ENCODE data around the gene SUGP1.

DNA sequence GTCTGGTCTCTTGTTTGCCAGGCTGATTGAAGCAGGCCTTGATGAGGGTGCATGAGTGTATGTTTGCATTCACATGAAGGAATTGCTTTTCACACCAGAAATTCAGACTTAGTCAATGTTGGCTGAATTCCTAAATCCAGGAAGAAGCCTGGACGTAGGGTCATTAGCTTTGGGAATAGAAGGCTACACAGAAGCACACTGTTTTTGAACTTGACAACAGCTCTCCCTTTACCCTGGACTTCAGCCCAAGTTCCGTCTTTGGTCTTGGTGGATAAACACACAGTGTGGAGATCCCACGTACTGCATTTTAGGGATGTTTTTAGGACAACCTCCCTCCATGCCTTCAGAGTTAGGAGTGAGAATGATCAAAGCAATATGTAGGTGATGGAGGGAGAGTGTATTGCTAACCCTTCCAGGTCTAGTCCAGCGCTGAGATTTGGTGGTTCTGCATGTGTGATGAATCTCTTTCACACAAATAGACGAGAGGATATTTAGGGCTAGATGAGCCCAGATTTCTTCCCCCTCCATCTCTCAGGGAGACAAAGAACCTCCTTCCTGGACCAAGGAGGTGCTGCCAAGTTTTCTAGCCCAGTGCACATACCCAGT, 70.0 kb downstream of the SUGP1 start:
- TF ChIP-seq, protein P1, sequence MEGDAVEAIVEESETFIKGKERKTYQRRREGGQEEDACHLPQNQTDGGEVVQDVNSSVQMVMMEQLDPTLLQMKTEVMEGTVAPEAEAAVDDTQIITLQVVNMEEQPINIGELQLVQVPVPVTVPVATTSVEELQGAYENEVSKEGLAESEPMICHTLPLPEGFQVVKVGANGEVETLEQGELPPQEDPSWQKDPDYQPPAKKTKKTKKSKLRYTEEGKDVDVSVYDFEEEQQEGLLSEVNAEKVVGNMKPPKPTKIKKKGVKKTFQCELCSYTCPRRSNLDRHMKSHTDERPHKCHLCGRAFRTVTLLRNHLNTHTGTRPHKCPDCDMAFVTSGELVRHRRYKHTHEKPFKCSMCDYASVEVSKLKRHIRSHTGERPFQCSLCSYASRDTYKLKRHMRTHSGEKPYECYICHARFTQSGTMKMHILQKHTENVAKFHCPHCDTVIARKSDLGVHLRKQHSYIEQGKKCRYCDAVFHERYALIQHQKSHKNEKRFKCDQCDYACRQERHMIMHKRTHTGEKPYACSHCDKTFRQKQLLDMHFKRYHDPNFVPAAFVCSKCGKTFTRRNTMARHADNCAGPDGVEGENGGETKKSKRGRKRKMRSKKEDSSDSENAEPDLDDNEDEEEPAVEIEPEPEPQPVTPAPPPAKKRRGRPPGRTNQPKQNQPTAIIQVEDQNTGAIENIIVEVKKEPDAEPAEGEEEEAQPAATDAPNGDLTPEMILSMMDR (IDR thresholded peaks at IDR 0.05), result no peak
- no peak for TF ChIP-seq POLR2A (IDR thresholded peaks at IDR 0.05)
